NB4 (cell line): Measurements from ENCODE around the gene SCN2B.

Source experiments
- CTCF ChIP-seq: IDR thresholded peaks from one replicate; pipeline ENCODE4 v1.5.1; 2012; ENCODE audit warnings: low read depth, low read length
- MAX ChIP-seq: IDR thresholded peaks from 2 replicates; pipeline ENCODE4 v1.6.1; 2011; ENCODE audit warnings: low read depth, low read length
- MYC ChIP-seq: IDR thresholded peaks from 2 replicates; pipeline ENCODE4 v1.6.1; 2011; ENCODE audit warnings: low read depth, low read length
- POLR2A ChIP-seq: IDR thresholded peaks from 2 replicates; pipeline ENCODE4 v1.6.1; 2011; ENCODE audit warnings: mild to moderate bottlenecking; ENCODE audit not compliant: insufficient read length; ENCODE audit errors: extremely low read depth

- TF ChIP-seq POLR2A: no peak
- TF ChIP-seq MYC: no peak
- TF ChIP-seq CTCF: no peak
- no peak for TF ChIP-seq MAX
These were observed 6.9 kb downstream of the SCN2B start for GRCh38 chr11:118169300-118170140.
